Measurements from ENCODE around the gene SECISBP2L. TPM values are rescaled to one million over a fixed set of nuclear protein-coding genes. Genes with fewer than 3 reads are reported as not detected.

Gene SECISBP2L
- total and polyA plus RNA-seq, 5 donors from 2014 or later: 14.8 to 59.5 (median 21.6) TPM

GRCh38 chr15:48989170-48989569 is 57.1 kb downstream of the SECISBP2L start:
- DNase-seq (no peak), ATAC-seq (ENCODE audit: low read depth in 2 of 2) (no peak)
- peaks cover 0 to 6% (median 0%) of the 10 kb centered on the region in 4 donors for H3K4me1 Mint-ChIP-seq
- no peaks in the 10 kb centered on the region for H3K9me3 Mint-ChIP-seq
- no peaks in the 10 kb centered on the region for H3K27me3 ChIP-seq (ENCODE audit: control insufficient read depth, insufficient read depth, low read length)
- peaks cover 25% of the 10 kb centered on the region for H3K36me3 Mint-ChIP-seq
- H3K9me3 ChIP-seq (ENCODE audit: control insufficient read depth in 2 of 2, low read length in 2 of 2): no peaks in the 10 kb centered on the region
- H3K36me3 ChIP-seq (ENCODE audit: control insufficient read depth, insufficient read depth, low read length): peaks cover 28% of the 10 kb centered on the region
- no peaks in the 10 kb centered on the region for H3K4me1 ChIP-seq (ENCODE audit: control insufficient read depth, insufficient read depth, low read length, poor library complexity, severe bottlenecking)
- no peak overlapping the region for H3K4me3 ChIP-seq (ENCODE audit: low read depth, low read length)
- H3K27me3 Mint-ChIP-seq: no peaks in the 10 kb centered on the region
- no peak overlapping the region for H3K27ac ChIP-seq (ENCODE audit: insufficient read depth, low read length, poor library complexity, severe bottlenecking)
- H3K27ac Mint-ChIP-seq: no peak overlapping the region
- H3K4me3 Mint-ChIP-seq: no peak overlapping the region

GRCh38 chr15:48987142-48987541 is 59.1 kb downstream of the SECISBP2L start:
- no peak overlapping the region for H3K4me3 ChIP-seq (ENCODE audit: low read depth, low read length)
- H3K4me1 ChIP-seq (ENCODE audit: control insufficient read depth, insufficient read depth, low read length, poor library complexity, severe bottlenecking): no peaks in the 10 kb centered on the region
- H3K27ac Mint-ChIP-seq: no peak overlapping the region
- H3K27me3 Mint-ChIP-seq: no peaks in the 10 kb centered on the region
- H3K4me3 Mint-ChIP-seq: no peak overlapping the region
- H3K27ac ChIP-seq (ENCODE audit: insufficient read depth, low read length, poor library complexity, severe bottlenecking): no peak overlapping the region
- H3K9me3 Mint-ChIP-seq: no peaks in the 10 kb centered on the region
- H3K27me3 ChIP-seq (ENCODE audit: control insufficient read depth, insufficient read depth, low read length): peaks cover 1% of the 10 kb centered on the region
- H3K4me1 Mint-ChIP-seq: peaks cover 0 to 6% (median 0%) of the 10 kb centered on the region in 4 donors
- H3K36me3 ChIP-seq (ENCODE audit: control insufficient read depth, insufficient read depth, low read length): peaks cover 13% of the 10 kb centered on the region
- no peak for ATAC-seq (ENCODE audit: low read depth in 2 of 2)
- H3K9me3 ChIP-seq (ENCODE audit: control insufficient read depth in 2 of 2, low read length in 2 of 2): no peaks in the 10 kb centered on the region
- DNase-seq: no peak
- H3K36me3 Mint-ChIP-seq: peaks cover 9% of the 10 kb centered on the region

DNA sequence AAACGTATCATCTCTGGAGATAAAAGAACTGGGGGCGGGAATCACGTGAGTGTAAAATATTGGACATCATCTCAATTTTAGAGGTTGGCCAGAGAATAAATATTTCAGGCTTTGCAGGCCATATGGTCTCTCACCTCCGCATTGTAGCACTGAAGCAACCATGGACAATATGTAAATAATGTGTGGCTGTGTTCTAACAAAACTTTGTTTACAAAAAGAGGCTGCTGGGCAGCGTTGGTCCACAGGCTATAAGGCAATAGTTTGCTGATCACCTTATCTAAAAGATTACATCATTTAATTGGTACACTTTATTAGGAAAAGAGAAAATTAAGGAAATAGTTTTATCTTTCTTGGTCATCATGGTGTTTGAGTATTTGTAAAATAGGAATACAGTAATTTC is 60.0 kb downstream of the SECISBP2L start:
- no peaks in the 10 kb centered on the region for H3K9me3 Mint-ChIP-seq
- H3K36me3 ChIP-seq (ENCODE audit: control insufficient read depth, insufficient read depth, low read length): peaks cover 9% of the 10 kb centered on the region
- H3K27me3 Mint-ChIP-seq: no peaks in the 10 kb centered on the region
- no peaks in the 10 kb centered on the region for H3K4me1 ChIP-seq (ENCODE audit: control insufficient read depth, insufficient read depth, low read length, poor library complexity, severe bottlenecking)
- DNase-seq (no peak), ATAC-seq (ENCODE audit: low read depth in 2 of 2) (no peak)
- no peak overlapping the region for H3K4me3 ChIP-seq (ENCODE audit: low read depth, low read length)
- H3K36me3 Mint-ChIP-seq: peaks cover 6% of the 10 kb centered on the region
- H3K4me1 Mint-ChIP-seq: peaks cover 0 to 6% (median 0%) of the 10 kb centered on the region in 4 donors
- no peak overlapping the region for H3K4me3 Mint-ChIP-seq
- no peak overlapping the region for H3K27ac ChIP-seq (ENCODE audit: insufficient read depth, low read length, poor library complexity, severe bottlenecking)
- H3K9me3 ChIP-seq (ENCODE audit: control insufficient read depth in 2 of 2, low read length in 2 of 2): no peaks in the 10 kb centered on the region
- H3K27ac Mint-ChIP-seq: no peak overlapping the region
- H3K27me3 ChIP-seq (ENCODE audit: control insufficient read depth, insufficient read depth, low read length): peaks cover 1% of the 10 kb centered on the region

DNA sequence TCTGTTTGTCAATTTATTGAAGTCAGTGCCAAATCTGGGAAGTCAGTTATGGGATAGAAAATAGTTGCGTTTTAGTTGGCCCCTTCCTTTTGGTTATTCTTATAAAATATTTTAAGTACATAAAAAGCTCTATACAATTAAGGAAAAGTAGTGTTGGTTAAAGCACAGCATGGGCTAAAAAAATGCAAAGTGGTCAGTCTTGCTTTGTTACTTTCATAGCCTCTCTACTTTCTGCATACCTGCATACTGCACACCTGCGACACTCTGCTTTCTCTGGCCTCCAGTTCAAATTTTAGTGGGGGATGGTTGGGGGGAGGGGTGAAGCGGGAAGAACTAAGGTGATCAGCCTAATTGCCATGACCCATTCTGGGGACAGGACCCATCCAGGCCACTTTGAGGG is 60.7 kb downstream of the SECISBP2L start:
- no peak for ATAC-seq (ENCODE audit: low read depth in 2 of 2)
- H3K27ac ChIP-seq (ENCODE audit: insufficient read depth, low read length, poor library complexity, severe bottlenecking): no peak overlapping the region
- no peaks in the 10 kb centered on the region for H3K27me3 Mint-ChIP-seq

DNA sequence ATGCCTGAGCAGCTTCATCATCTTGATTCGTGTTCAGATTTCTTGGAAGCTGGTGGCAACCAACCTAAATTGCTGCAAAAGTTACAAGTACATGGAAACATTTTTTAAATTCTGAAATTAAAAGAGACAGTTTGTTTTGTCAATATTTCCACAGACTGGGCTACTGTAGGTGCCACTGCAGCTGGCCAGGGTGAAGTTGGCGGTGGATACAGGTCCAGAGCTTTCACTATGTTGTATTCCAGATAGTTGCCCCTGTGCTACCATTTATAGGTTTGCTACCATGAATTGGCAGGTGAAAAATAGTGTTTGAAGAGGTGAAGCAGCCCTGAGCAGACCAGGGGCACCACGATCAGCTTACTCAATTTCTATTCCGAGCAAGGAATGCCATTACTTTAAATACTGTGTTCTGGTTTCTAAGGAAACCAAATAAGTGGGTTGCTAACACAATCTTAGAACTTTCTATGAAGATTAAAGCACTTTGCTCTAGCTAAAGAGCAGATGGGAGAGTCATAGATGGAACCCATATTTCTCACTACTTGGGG is 61.4 kb downstream of the SECISBP2L start:
- no peaks in the 10 kb centered on the region for H3K9me3 ChIP-seq (ENCODE audit: control insufficient read depth in 2 of 2, low read length in 2 of 2)
- Mint-ChIP-seq H3K27ac (no peak overlapping the region), H3K4me1 (no peaks in the 10 kb centered on the region), H3K36me3 (no peaks in the 10 kb centered on the region), H3K4me3 (no peak overlapping the region), H3K27me3 (peaks cover 5% of the 10 kb centered on the region), H3K9me3 (no peaks in the 10 kb centered on the region)
- no peak overlapping the region for H3K27ac ChIP-seq (ENCODE audit: insufficient read depth, low read length, poor library complexity, severe bottlenecking)
- H3K36me3 ChIP-seq (ENCODE audit: control insufficient read depth, insufficient read depth, low read length): peaks cover 3% of the 10 kb centered on the region
- ATAC-seq (ENCODE audit: low read depth in 2 of 2) (no peak), DNase-seq (no peak)
- H3K27me3 ChIP-seq (ENCODE audit: control insufficient read depth, insufficient read depth, low read length): peaks cover 5% of the 10 kb centered on the region
- no peak overlapping the region for H3K4me3 ChIP-seq (ENCODE audit: low read depth, low read length)
- no peaks in the 10 kb centered on the region for H3K4me1 ChIP-seq (ENCODE audit: control insufficient read depth, insufficient read depth, low read length, poor library complexity, severe bottlenecking)

More for the DNA sequence above, 60.7 kb downstream of the SECISBP2L start:
- H3K36me3 ChIP-seq (ENCODE audit: control insufficient read depth, insufficient read depth, low read length): peaks cover 6% of the 10 kb centered on the region
- Mint-ChIP-seq H3K4me1 (peaks cover 0 to 3% (median 0%) of the 10 kb centered on the region in 4 donors), H3K27ac (no peak overlapping the region), H3K36me3 (peaks cover 3% of the 10 kb centered on the region), H3K4me3 (no peak overlapping the region), H3K9me3 (no peaks in the 10 kb centered on the region)
- no peaks in the 10 kb centered on the region for H3K4me1 ChIP-seq (ENCODE audit: control insufficient read depth, insufficient read depth, low read length, poor library complexity, severe bottlenecking)
- no peaks in the 10 kb centered on the region for H3K9me3 ChIP-seq (ENCODE audit: control insufficient read depth in 2 of 2, low read length in 2 of 2)
- no peak for DNase-seq
- H3K27me3 ChIP-seq (ENCODE audit: control insufficient read depth, insufficient read depth, low read length): peaks cover 5% of the 10 kb centered on the region
- H3K4me3 ChIP-seq (ENCODE audit: low read depth, low read length): no peak overlapping the region

GRCh38 chr15:48984021-48984710 is 62.1 kb downstream of the SECISBP2L start:
- no peaks in the 10 kb centered on the region for H3K4me1 Mint-ChIP-seq
- Histone ChIP-seq H3K36me3 (ENCODE audit: control insufficient read depth, insufficient read depth, low read length) (peaks cover 3% of the 10 kb centered on the region), H3K4me3 (ENCODE audit: low read depth, low read length) (no peak overlapping the region), H3K9me3 (ENCODE audit: control insufficient read depth in 2 of 2, low read length in 2 of 2) (no peaks in the 10 kb centered on the region), H3K27me3 (ENCODE audit: control insufficient read depth, insufficient read depth, low read length) (peaks cover 8% of the 10 kb centered on the region), H3K27ac (ENCODE audit: insufficient read depth, low read length, poor library complexity, severe bottlenecking) (no peak overlapping the region), H3K4me1 (ENCODE audit: control insufficient read depth, insufficient read depth, low read length, poor library complexity, severe bottlenecking) (no peaks in the 10 kb centered on the region)
- no peaks in the 10 kb centered on the region for H3K36me3 Mint-ChIP-seq
- no peaks in the 10 kb centered on the region for H3K9me3 Mint-ChIP-seq
- peaks cover 9% of the 10 kb centered on the region for H3K27me3 Mint-ChIP-seq
- ATAC-seq (ENCODE audit: low read depth in 2 of 2): no peak
- no peak overlapping the region for H3K4me3 Mint-ChIP-seq
- DNase-seq: no peak
- no peak overlapping the region for H3K27ac Mint-ChIP-seq

DNA sequence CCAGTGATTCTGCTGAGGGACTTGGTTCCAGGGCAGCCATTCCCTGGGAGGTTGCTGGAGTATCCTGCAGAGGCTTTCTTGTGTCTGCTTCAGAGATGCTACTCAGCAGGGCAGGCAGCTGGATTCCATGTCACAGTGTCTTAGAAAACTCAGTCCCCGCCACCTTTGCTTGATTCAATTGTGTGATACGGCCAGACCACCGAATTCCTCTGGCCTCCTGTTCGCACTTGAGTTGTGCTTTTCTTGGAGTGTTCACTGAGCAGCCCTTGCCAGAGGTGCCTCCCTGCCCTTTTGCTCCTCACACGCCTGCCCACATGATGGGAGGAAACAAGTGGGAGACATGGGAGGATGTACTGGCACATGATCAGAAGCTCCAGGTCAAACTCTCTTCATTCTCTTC is 62.9 kb downstream of the SECISBP2L start:
- Histone ChIP-seq H3K27ac (ENCODE audit: insufficient read depth, low read length, poor library complexity, severe bottlenecking) (no peak overlapping the region), H3K9me3 (ENCODE audit: control insufficient read depth in 2 of 2, low read length in 2 of 2) (no peaks in the 10 kb centered on the region), H3K36me3 (ENCODE audit: control insufficient read depth, insufficient read depth, low read length) (peaks cover 2% of the 10 kb centered on the region), H3K27me3 (ENCODE audit: control insufficient read depth, insufficient read depth, low read length) (peaks cover 13% of the 10 kb centered on the region), H3K4me3 (ENCODE audit: low read depth, low read length) (no peak overlapping the region), H3K4me1 (ENCODE audit: control insufficient read depth, insufficient read depth, low read length, poor library complexity, severe bottlenecking) (no peaks in the 10 kb centered on the region)
- Mint-ChIP-seq H3K4me1 (no peaks in the 10 kb centered on the region), H3K27ac (no peak overlapping the region), H3K9me3 (no peaks in the 10 kb centered on the region), H3K4me3 (no peak overlapping the region), H3K27me3 (peaks cover 9% of the 10 kb centered on the region), H3K36me3 (no peaks in the 10 kb centered on the region)
- DNase-seq (no peak), ATAC-seq (ENCODE audit: low read depth in 2 of 2) (no peak)

- no peaks in the 10 kb centered on the region for H3K4me1 Mint-ChIP-seq
- DNase-seq (no peak), ATAC-seq (ENCODE audit: low read depth in 2 of 2) (no peak)
- Histone ChIP-seq H3K27me3 (ENCODE audit: control insufficient read depth, insufficient read depth, low read length) (peaks cover 13% of the 10 kb centered on the region), H3K4me3 (ENCODE audit: low read depth, low read length) (no peak overlapping the region), H3K4me1 (ENCODE audit: control insufficient read depth, insufficient read depth, low read length, poor library complexity, severe bottlenecking) (no peaks in the 10 kb centered on the region), H3K9me3 (ENCODE audit: control insufficient read depth in 2 of 2, low read length in 2 of 2) (no peaks in the 10 kb centered on the region), H3K27ac (ENCODE audit: insufficient read depth, low read length, poor library complexity, severe bottlenecking) (no peak overlapping the region), H3K36me3 (ENCODE audit: control insufficient read depth, insufficient read depth, low read length) (no peaks in the 10 kb centered on the region)
- peaks cover 19% of the 10 kb centered on the region for H3K27me3 Mint-ChIP-seq
- no peak overlapping the region for H3K27ac Mint-ChIP-seq
- no peaks in the 10 kb centered on the region for H3K36me3 Mint-ChIP-seq
- no peaks in the 10 kb centered on the region for H3K9me3 Mint-ChIP-seq
- no peak overlapping the region for H3K4me3 Mint-ChIP-seq
Measured at GRCh38 chr15:48981941-48982340, 64.3 kb downstream of the SECISBP2L start.

Data from CD4-positive, CD25-positive, alpha-beta regulatory T cell (primary cell).